GM10266 (cell line): ENCODE data around the gene GPR18.

Source experiments
- DNase-seq: peaks from one replicate; pipeline ENCODE4 v3.0.0; 2012; ENCODE audit errors: extremely low spot score
- CTCF ChIP-seq: IDR thresholded peaks from 2 replicates; pipeline ENCODE4 v1.5.1; 2012; ENCODE audit warnings: mild to moderate bottlenecking, low read depth; ENCODE audit not compliant: control insufficient read depth, insufficient read depth; ENCODE audit errors: missing control alignments

GPR18 gene

GRCh38 chr13:99258210-99258860, at the start of gene GPR18:
Gene GPR18, minus strand, starts transcription at chr13:99258379. Its CDS starts 2,507 bp downstream, at chr13:99255872.
- peak; percentile 55 for DNase-seq
- TF ChIP-seq CTCF, result no peak

GRCh38 chr13:99307648-99308339, 49.6 kb upstream of the GPR18 start:
- no peak for DNase-seq
- no peak for TF ChIP-seq CTCF

GRCh38 chr13:99307247-99307646, 49.1 kb upstream of the GPR18 start, which contains the start of gene GPR183:
Gene GPR183, minus strand, starts transcription at chr13:99307399. Its CDS starts 11,254 bp downstream, at chr13:99296145.
- TF ChIP-seq CTCF, result no peak
- peak; percentile 61 for DNase-seq

GRCh38 chr13:99305566-99305965, 47.4 kb upstream of the GPR18 start:
- no peak for DNase-seq
- no peak for TF ChIP-seq CTCF

GRCh38 chr13:99305158-99305557, 47.0 kb upstream of the GPR18 start:
- DNase-seq, result no peak
- no peak for TF ChIP-seq CTCF

- DNase-seq, result no peak
- no peak for TF ChIP-seq CTCF
Observed at GRCh38 chr13:99304541-99304940, 46.4 kb upstream of the GPR18 start.

- no peak for DNase-seq
- TF ChIP-seq CTCF, result no peak
Observed at GRCh38 chr13:99303863-99304521, 45.8 kb upstream of the GPR18 start.
